GM19438 (cell line): ENCODE results near the gene NUP35.

Experiments used
- ATAC-seq: cut with Tn5 transposase; IDR thresholded peaks from one replicate; pipeline ENCODE4 v1.9.1; 2021; ENCODE audit warnings: low read depth; ENCODE audit not compliant: unreplicated experiment

NUP35 gene

GRCh38 chr2:183124222-183124956 lies at the start of gene NUP35:
Gene NUP35, plus strand, starts transcription at chr2:183124443. Its CDS starts 15 bp downstream, at chr2:183124458.
- ATAC-seq = peak; percentile 88

- no peak for ATAC-seq
Measured at GRCh38 chr2:183078163-183078463, 46.1 kb upstream of the NUP35 start.

- ATAC-seq = peak; percentile 91
Measured at GRCh38 chr2:183078464-183079138, 45.6 kb upstream of the NUP35 start, which contains the start of gene DUSP19. Gene DUSP19, plus strand, starts transcription at chr2:183078747. Its CDS starts 187 bp downstream, at chr2:183078934.

GRCh38 chr2:183079139-183079775 lies 45.0 kb upstream of the NUP35 start:
- peak; percentile 14 for ATAC-seq

GRCh38 chr2:183081911-183082310 lies 42.3 kb upstream of the NUP35 start:
- no peak for ATAC-seq

GRCh38 chr2:183088061-183088460 lies 36.2 kb upstream of the NUP35 start:
- ATAC-seq = no peak

GRCh38 chr2:183089192-183089851 lies 34.9 kb upstream of the NUP35 start:
- ATAC-seq = peak; percentile 60

GRCh38 chr2:183091318-183091953 lies 32.8 kb upstream of the NUP35 start:
- ATAC-seq = no peak

- no peak for ATAC-seq
Measured at GRCh38 chr2:183091954-183092345, 32.3 kb upstream of the NUP35 start.

- peak; percentile 74 for ATAC-seq
Measured at GRCh38 chr2:183093857-183094657, 30.2 kb upstream of the NUP35 start.

GRCh38 chr2:183105402-183106134 lies 18.7 kb upstream of the NUP35 start:
- no peak for ATAC-seq

GRCh38 chr2:183112577-183112976 lies 11.7 kb upstream of the NUP35 start:
- ATAC-seq = no peak

- ATAC-seq = no peak
Measured at GRCh38 chr2:183113630-183114029, 10.6 kb upstream of the NUP35 start.

- ATAC-seq = no peak
Measured at GRCh38 chr2:183117226-183117625, 7.0 kb upstream of the NUP35 start.

GRCh38 chr2:183123117-183123958 lies 905 bp upstream of the NUP35 start:
- ATAC-seq = no peak

GRCh38 chr2:183123959-183124221 lies 353 bp upstream of the NUP35 start:
- ATAC-seq = peak; percentile 39

- no peak for ATAC-seq
Measured at GRCh38 chr2:183124957-183125255, 663 bp downstream of the NUP35 start.

GRCh38 chr2:183125659-183126341 lies 1.6 kb downstream of the NUP35 start:
- ATAC-seq = no peak
